HG02763 (cell line): Measurements from ENCODE around the gene FADS3.

Source experiments
- ATAC-seq: cut with Tn5 transposase; IDR thresholded peaks from one replicate; pipeline ENCODE4 v1.9.1; 2021; ENCODE audit warnings: mild to moderate bottlenecking, moderate library complexity; ENCODE audit not compliant: unreplicated experiment

The FADS3 gene

DNA sequence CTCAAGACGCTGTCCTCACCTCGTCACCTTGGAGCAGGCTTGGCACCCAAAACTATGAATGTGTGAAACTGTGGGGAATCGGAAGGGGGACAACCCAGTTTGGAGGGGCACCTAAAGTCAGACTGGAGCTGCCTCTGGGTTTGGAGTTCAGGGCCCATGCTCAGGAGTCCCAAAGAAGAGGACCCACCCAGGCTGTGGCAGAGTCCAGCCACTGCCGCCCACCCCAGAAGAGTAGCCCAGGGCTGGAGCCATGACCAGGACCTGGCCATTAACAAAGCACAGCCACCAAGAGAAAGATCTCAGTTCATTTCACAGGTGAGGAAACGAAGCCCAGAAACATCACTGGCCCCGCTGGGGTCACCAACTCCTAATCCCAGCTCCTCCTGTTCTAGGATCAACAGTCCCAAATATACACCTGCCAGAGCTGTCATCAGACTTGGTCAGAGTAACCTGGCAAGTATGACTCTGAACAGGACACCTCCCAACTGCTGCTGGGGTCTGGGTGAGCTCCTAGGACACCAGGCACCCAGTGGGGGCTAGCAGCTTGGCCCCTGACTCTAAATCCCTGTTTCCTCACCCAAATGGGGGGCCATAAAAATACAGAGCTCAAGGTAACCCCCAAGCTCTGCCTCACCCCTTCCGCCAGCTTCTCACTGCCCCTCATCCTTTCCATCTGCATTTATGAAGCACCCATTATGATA lies 23.3 kb upstream of the FADS3 start:
- ATAC-seq = no peak

DNA sequence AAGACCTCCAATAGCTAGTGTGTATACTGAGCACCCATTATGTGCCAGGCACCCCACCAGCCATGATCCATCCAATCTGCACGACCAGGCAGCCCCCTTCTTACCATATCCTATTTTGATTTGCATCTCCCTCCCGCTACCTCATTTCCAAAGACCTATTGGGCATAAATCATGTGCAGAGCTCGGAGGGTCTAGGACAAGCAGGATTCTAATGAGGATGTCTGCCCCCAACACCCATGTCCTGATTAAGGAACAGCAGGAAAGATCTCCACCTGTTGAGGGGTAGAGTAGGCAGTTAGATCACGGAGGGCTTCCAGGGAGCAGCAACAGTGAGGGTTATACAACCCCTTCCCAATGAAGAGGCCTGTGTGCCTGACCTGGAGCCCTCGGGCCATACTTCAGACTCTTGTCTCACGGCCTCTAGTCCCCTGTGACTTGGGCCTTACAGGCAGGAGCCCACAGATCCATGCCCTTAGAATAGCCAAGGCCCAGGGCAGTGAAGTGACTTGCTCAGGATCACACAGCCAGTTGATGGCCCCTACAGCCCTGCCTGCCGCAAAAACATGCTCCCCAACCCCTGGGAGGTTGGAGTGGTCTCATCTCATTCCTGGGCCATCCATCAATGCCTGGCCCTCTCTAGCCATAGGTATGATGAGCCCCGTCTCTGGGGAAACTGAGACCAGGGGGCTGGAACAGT lies 22.5 kb upstream of the FADS3 start:
- no peak for ATAC-seq

- no peak for ATAC-seq
Observed at GRCh38 chr11:61912991-61913698, 21.8 kb upstream of the FADS3 start.

GRCh38 chr11:61912530-61912898 lies 21.2 kb upstream of the FADS3 start:
- no peak for ATAC-seq

GRCh38 chr11:61911701-61912529 lies 20.6 kb upstream of the FADS3 start:
- ATAC-seq = no peak

DNA sequence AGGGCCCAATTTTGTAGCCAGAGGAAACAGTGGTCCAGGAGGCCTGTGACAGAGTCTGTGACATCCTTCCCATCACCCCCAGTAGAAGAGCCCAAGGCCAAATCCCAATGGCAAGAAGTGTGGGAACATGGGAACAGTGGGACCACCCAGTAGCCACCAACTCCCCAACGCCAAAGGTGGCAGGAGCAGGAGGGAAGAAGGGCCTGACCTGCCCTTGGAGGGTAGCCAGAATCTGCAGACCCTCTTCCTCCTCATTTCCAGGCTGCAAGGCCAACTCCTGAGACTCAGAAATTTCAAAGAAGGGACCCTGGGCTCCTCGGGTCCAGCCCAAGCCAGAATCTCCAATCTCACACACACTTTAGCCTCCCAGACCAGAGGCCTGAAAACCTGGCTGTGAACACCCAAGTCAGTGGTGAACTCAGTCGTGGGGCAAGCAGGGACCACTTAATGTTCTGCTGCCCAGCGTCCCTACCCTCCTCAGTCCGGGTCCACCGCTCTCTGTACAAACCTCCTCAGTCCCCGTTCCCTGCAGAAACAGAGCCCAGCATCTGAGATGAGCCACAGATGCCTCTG lies 19.9 kb upstream of the FADS3 start:
- no peak for ATAC-seq

GRCh38 chr11:61910187-61911127 lies 19.1 kb upstream of the FADS3 start:
- ATAC-seq = no peak

- ATAC-seq = no peak
Observed at GRCh38 chr11:61908730-61909316, 17.5 kb upstream of the FADS3 start.

- no peak for ATAC-seq
Observed at GRCh38 chr11:61907871-61908729, 16.8 kb upstream of the FADS3 start.

- ATAC-seq = no peak
Observed at GRCh38 chr11:61907282-61907681, 15.9 kb upstream of the FADS3 start.

- ATAC-seq = no peak
Observed at GRCh38 chr11:61906522-61906909, 15.2 kb upstream of the FADS3 start.

DNA sequence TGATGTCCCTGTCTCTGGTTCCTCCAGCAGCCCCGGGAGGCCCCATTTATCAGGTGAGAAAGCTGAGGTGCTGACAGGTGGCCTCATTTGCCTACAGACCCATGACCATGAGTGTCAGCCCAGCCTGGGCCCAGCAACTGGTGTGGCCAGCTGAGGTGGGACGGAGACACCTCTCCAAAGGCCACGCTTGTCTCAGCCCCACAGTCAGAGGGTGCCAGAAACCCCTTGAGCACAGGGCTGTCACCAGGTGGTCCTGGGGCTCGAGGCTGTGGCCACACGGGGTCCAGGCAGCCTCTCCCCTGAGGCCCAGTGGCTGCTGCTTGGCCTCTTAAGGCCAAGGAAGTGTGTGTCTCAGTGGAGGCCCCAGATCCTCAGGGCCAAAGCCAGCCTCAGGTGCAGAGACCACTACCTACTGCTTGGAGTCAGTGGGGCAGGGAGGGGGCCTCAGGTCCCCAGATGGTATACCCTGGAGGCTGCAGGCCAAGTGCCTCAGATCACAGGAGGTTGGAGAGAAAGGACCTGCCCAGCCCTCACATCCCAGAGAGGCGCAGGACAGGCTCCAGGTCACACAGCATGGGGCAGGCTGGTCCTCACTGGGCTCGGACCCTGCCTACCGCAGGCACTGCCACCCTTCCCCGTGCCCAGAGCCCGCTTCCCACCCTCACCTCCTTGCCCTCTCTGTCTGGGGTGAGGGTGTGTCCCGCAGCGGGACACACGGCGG lies 14.6 kb upstream of the FADS3 start:
- no peak for ATAC-seq

DNA sequence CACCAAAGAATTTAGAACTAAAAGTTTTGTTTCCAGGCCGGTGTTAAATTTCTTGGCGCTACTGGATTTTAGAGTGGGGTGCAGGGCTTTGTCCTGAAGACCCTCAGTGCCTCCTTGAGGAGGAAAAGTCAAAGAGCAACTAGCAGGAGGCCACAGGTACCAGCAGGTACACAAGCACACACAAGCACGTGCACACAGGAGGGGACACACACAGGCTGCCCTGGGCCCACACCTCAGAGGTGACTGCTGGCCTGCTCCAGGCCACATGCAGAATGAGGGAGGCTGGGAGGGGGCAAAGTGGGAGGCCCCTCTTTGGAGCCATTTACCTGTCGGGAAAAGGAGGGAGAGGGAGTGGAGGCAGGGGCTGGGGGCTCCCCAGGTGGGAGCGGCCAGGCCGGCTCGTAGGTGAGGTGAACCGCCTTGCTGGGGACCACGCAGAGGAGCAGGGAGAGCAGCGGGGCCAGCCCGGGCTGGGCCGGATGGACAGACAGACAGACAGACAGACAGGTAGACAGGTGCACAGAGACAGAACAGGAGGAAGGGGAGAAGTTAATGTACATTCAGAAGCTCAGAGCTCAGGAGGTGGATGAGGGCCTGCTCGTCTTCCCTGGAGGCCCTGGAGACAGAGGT lies 13.8 kb upstream of the FADS3 start:
- ATAC-seq = no peak

DNA sequence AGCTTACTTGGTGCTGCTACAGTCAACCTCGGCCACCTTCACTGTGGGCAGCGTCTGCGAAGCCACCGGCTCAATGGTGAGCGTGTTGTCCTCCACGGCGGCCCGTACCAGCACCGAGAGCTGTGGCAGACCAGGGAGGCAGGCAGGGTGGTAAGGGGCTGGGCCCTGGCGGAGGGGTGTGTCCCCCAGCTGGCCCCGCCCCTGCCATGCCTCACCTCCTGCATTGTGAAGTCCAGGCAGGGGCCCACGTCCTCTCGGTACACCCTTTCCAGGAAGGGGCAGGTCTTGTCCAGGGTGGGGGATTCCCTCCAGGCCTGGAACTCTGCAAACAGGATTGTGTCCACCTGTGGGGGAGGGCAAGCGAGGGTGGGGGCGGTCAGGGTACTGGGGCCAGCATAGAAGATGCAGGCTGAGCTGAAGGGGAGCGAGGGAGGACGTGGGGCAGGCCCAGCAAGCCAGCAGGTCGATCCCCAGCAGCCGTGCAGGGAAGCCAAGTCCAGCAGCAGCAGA lies 13.2 kb upstream of the FADS3 start:
- no peak for ATAC-seq

DNA sequence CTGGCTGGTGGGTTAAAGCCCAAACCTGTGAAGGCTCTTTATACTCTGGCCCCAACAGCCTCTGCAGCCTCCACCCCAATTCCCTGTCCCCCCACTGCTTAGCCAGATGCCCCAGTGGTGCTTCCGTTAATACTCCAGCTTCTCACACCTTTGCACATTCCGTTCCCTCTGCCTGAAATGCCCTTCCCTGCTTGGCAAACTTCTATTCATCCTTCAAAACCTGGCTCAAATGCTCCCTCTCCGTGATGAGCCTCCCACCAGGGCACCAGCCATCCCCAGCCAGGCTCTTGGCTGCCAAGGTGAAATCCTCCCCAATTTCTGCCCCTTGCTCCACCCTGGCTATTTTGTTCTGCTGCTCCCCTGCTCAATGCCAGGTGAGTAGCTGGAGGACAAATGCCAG lies 12.5 kb upstream of the FADS3 start:
- ATAC-seq = no peak

GRCh38 chr11:61902313-61902712 lies 11.0 kb upstream of the FADS3 start:
- ATAC-seq = no peak

GRCh38 chr11:61901397-61901796 lies 10.1 kb upstream of the FADS3 start:
- ATAC-seq = no peak
